HepG2 (cell line): Measurements from ENCODE around the gene IL5RA. TPM values are rescaled to one million over a fixed set of nuclear protein-coding genes. Genes with fewer than 3 reads are reported as not detected.
A peak's percentile ranks its signal among the peaks of the same experiment; 100 is the strongest.

Experiments used
- ASH2L ChIP-seq: fragments of 300-600, 200-600 bp; sonication (generic); IDR thresholded peaks from 2 replicates; pipeline ENCODE4 v1.7.0; 2017; ENCODE audit warnings: low read depth, mild to moderate bottlenecking, moderate library complexity, mixed read lengths, low read length; ENCODE audit not compliant: insufficient read length
- ATF7-NPFF ChIP-seq: sonication (generic); formaldehyde crosslinking; IDR thresholded peaks from 2 replicates; pipeline ENCODE4 v1.8.1; 2023; ENCODE audit warnings: mild to moderate bottlenecking, low read depth, missing genetic modification reagents, moderate library complexity
- ATM ChIP-seq: fragments of 450-650 bp; IDR thresholded peaks from 2 replicates; pipeline ENCODE4 v1.7.1; 2017; ENCODE audit warnings: mild to moderate bottlenecking, borderline replicate concordance
- CBX1 ChIP-seq: IDR thresholded peaks from one replicate; pipeline ENCODE4 v1.6.1; 2016; ENCODE audit warnings: antibody characterized with exemption, low read depth
- CCDC6 ChIP-seq: sonication (generic); formaldehyde crosslinking; IDR thresholded peaks from 2 replicates; pipeline ENCODE4 v1.8.1; 2022; ENCODE audit warnings: mild to moderate bottlenecking, missing genetic modification reagents, moderate library complexity
- DMAP1 ChIP-seq: IDR thresholded peaks from 2 replicates; pipeline ENCODE4 v1.6.1; 2016
- DNMT1 ChIP-seq: sonication (generic); formaldehyde crosslinking; IDR thresholded peaks from 2 replicates; pipeline ENCODE4 v1.5.1; 2020; ENCODE audit warnings: mild to moderate bottlenecking, missing genetic modification reagents
- FOSL1 ChIP-seq: sonication (generic); formaldehyde crosslinking; IDR thresholded peaks from 2 replicates; pipeline ENCODE4 v1.9.0; 2021; ENCODE audit warnings: missing genetic modification reagents, borderline replicate concordance
- HHEX ChIP-seq: IDR thresholded peaks from 2 replicates; pipeline ENCODE4 v1.6.1; 2016; ENCODE audit warnings: control low read depth
- NFIC ChIP-seq: IDR thresholded peaks from 2 replicates; pipeline ENCODE4 v1.6.1; 2012; ENCODE audit warnings: mild to moderate bottlenecking, low read length, inconsistent platforms
- PREB ChIP-seq: sonication (generic); formaldehyde crosslinking; IDR thresholded peaks from 2 replicates; pipeline ENCODE4 v1.4.0; 2020; ENCODE audit warnings: missing genetic modification reagents
- SIX1 ChIP-seq: sonication (generic); formaldehyde crosslinking; IDR thresholded peaks from 2 replicates; pipeline ENCODE4 v1.4.0; 2020; ENCODE audit warnings: missing genetic modification reagents, borderline replicate concordance
- SP140L ChIP-seq: sonication (generic); formaldehyde crosslinking; IDR thresholded peaks from 2 replicates; pipeline ENCODE4 v1.4.0; 2020; ENCODE audit warnings: missing genetic modification reagents, borderline replicate concordance
- TBX2 ChIP-seq: sonication (generic); formaldehyde crosslinking; IDR thresholded peaks from 2 replicates; pipeline ENCODE4 v1.5.0; 2020; ENCODE audit warnings: missing genetic modification reagents, mild to moderate bottlenecking, borderline replicate concordance
- TFAP4 ChIP-seq: sonication (generic); IDR thresholded peaks from 2 replicates; pipeline ENCODE4 v1.6.1; 2016; ENCODE audit warnings: low read depth, borderline replicate concordance
- TMF1 ChIP-seq: sonication (generic); formaldehyde crosslinking; IDR thresholded peaks from 2 replicates; pipeline ENCODE4 v1.8.1; 2022; ENCODE audit warnings: low read depth, missing genetic modification reagents
- ZFP1 ChIP-seq: IDR thresholded peaks from 2 replicates; pipeline ENCODE4 v1.6.1; 2016
- ZFP62 ChIP-seq: sonication (generic); formaldehyde crosslinking; IDR thresholded peaks from 2 replicates; pipeline ENCODE4 v1.4.0; 2020; ENCODE audit warnings: missing genetic modification reagents
- ZMAT3 ChIP-seq: sonication (generic); formaldehyde crosslinking; conservative IDR thresholded peaks from 2 replicates; pipeline ENCODE4 v1.7.0; 2021; ENCODE audit warnings: missing genetic modification reagents
- ZMYM2 ChIP-seq: sonication (generic); formaldehyde crosslinking; IDR thresholded peaks from 2 replicates; pipeline ENCODE4 v1.8.0; 2022; ENCODE audit warnings: mild to moderate bottlenecking, missing genetic modification reagents
- ZMYM4 ChIP-seq: sonication (generic); formaldehyde crosslinking; IDR thresholded peaks from 2 replicates; pipeline ENCODE4 v1.8.1; 2023; ENCODE audit warnings: mild to moderate bottlenecking, missing genetic modification reagents
- ZNF10 ChIP-seq: sonication (generic); formaldehyde crosslinking; IDR thresholded peaks from 2 replicates; pipeline ENCODE4 v1.4.0; 2020; ENCODE audit warnings: mild to moderate bottlenecking, low read depth, missing genetic modification reagents, borderline replicate concordance
- ZNF12 ChIP-seq: sonication (generic); formaldehyde crosslinking; IDR thresholded peaks from 2 replicates; pipeline ENCODE4 v1.5.0; 2020; ENCODE audit warnings: missing genetic modification reagents
- ZNF3 ChIP-seq: IDR thresholded peaks from 2 replicates; pipeline ENCODE4 v1.7.0; 2017; ENCODE audit warnings: inconsistent platforms
- ZNF30 ChIP-seq: sonication (generic); formaldehyde crosslinking; IDR thresholded peaks from 2 replicates; pipeline ENCODE4 v1.5.0; 2020; ENCODE audit warnings: mild to moderate bottlenecking, missing genetic modification reagents
- ZNF512B ChIP-seq: sonication (generic); formaldehyde crosslinking; IDR thresholded peaks from 2 replicates; pipeline ENCODE4 v1.5.1; 2020; ENCODE audit warnings: missing genetic modification reagents, mild to moderate bottlenecking, borderline replicate concordance
- ZNF703 ChIP-seq: sonication (generic); formaldehyde crosslinking; IDR thresholded peaks from 2 replicates; pipeline ENCODE4 v1.5.1; 2020; ENCODE audit warnings: missing genetic modification reagents, mild to moderate bottlenecking, moderate library complexity, borderline replicate concordance
- ZNF746 ChIP-seq: sonication (generic); formaldehyde crosslinking; IDR thresholded peaks from 2 replicates; pipeline ENCODE4 v1.8.0; 2022; ENCODE audit warnings: mild to moderate bottlenecking, missing genetic modification reagents
- polyA plus RNA-seq, 8 experiments: library from polyadenylated mRNA; depleted of rRNA in 3 of 8; stranded (reverse) in 7 of 8; unstranded in 1 of 8; fragments of >200 nt; fragmentation: Illumina TruSeq in 4 of 8; extraction: Trizol in 4 of 8; gene quantifications; 2 replicates each; pipeline versions ENCODE4 v1.2.1 to v1.2.3, GENCODE V29; 2011 to 2016; ENCODE audit warnings: low read depth in 4 of 8, missing spikeins in 1 of 8, mixed read lengths in 1 of 8; ENCODE audit not compliant: insufficient read depth in 1 of 8
- total RNA-seq, 5 experiments: library from RNA; depleted of rRNA; stranded (reverse); fragments of >200 nt; fragmentation: Illumina TruSeq; extraction: Trizol; gene quantifications; 2 replicates each; pipeline ENCODE4 v1.2.3, GENCODE V29; 2016; ENCODE audit warnings: low read depth in 1 of 5

IL5RA gene
- total and polyA plus RNA-seq, 2 of the 13 experiments (the other 11 are each of a cell fraction or from before 2014, with no cell fraction given), result not detected

GRCh38 chr3:3126477-3127431 is 16.6 kb upstream of the IL5RA start, which contains the start of gene TRNT1 (continued):
- 0 out of 2 replicates have a peak, but pooled peaks have one; percentile 3 for TF ChIP-seq TFAP4
- peak; percentile 85 for TF ChIP-seq CCDC6 (CRISPR knock-in tag)
- peak; percentile 49 for TF ChIP-seq ZNF746 (CRISPR knock-in tag)
- TF ChIP-seq SIX1, result no peak
- no peak for TF ChIP-seq ZNF10
- TF ChIP-seq ZNF30, result no peak
- no peak for TF ChIP-seq SP140L (CRISPR knock-in tag)
- no peak for TF ChIP-seq NFIC
- TF ChIP-seq CBX1, result peak; percentile 64
- no peak for TF ChIP-seq DNMT1
- peak; percentile 60 for TF ChIP-seq ATF7-NPFF (CRISPR knock-in tag)
- no peak for TF ChIP-seq HHEX (CRISPR knock-in tag)
- no peak for TF ChIP-seq ATM
- peak; percentile 44; the same call in 1 of the 2 replicates for TF ChIP-seq TBX2 (CRISPR knock-in tag)
- TF ChIP-seq ZNF703, result 0 out of 2 replicates have a peak, but pooled peaks have one; percentile 44
- no peak for TF ChIP-seq ZFP1 (CRISPR knock-in tag)
- TF ChIP-seq ASH2L, result peak; percentile 77
- TF ChIP-seq ZMYM4 (CRISPR knock-in tag), result peak; percentile 92
- no peak for TF ChIP-seq ZFP62 (CRISPR knock-in tag)
- TF ChIP-seq ZMAT3, result peak; percentile 22
- no peak for TF ChIP-seq ZNF12
- no peak for TF ChIP-seq PREB
- peak; percentile 96 for TF ChIP-seq DMAP1 (CRISPR knock-in tag)
- TF ChIP-seq ZMYM2 (CRISPR knock-in tag), result no peak
- no peak for TF ChIP-seq ZNF3 (CRISPR knock-in tag)
- TF ChIP-seq FOSL1 (CRISPR knock-in tag), result no peak
- no peak for TF ChIP-seq ZNF512B
- TF ChIP-seq TMF1 (CRISPR knock-in tag), result peak; percentile 74; the same call in 1 of the 2 replicates
